ENCODE results near the gene ANTXR1.

DNA sequence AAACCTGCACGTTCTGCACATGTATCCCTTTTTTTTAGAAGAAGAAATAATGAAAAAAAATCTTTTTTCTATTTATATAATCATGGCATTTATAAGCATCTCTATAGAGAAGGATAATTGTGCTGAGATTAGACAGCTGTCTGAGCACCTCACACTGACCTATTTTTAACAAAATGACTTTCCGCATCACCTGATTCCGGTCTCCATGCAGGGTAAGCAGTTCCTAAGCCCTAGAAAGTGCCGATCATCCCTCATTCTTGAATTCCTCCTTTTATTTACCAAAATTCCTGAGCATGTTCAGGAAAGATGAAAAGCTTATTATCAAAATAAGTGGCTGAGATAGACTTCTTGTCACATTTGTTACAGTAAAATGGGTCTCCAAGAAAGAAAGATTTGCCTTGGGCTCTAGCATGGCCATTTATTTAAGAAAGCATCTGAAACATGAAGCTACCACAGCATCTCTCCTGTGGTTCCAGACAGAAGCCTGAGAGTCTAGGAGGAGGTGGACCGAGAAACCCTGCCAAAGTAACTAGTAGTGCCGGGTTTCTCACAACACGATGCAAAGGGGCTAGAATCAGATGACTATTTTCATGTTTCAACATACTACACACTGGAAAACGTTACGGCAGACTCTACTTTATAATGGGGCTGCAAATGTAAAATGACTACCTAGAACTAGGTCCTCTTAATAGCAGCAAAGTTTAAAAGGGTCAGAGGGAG is 37.9 kb upstream of the ANTXR1 start:
- TF ChIP-seq CTCF (IDR thresholded peaks at IDR 0.05; ENCODE audit: low read depth, low read length) (no peak), EZH2phosphoT487 (IDR thresholded peaks at IDR 0.05; ENCODE audit: low read depth) (no peak)
